22Rv1 (cell line): ENCODE results near the gene RMDN3.

Experiments
- ZFX ChIP-seq: fragments of 450-650 bp; IDR thresholded peaks from 2 replicates; pipeline ENCODE4 v1.6.1; 2017; ENCODE audit warnings: antibody characterized with exemption, borderline replicate concordance
- TF ChIP-seq, protein P1 (sequence below): fragments of 450-650 bp; IDR thresholded peaks from 2 replicates; pipeline ENCODE4 v1.5.1; 2017; ENCODE audit warnings: mild to moderate bottlenecking

DNA sequence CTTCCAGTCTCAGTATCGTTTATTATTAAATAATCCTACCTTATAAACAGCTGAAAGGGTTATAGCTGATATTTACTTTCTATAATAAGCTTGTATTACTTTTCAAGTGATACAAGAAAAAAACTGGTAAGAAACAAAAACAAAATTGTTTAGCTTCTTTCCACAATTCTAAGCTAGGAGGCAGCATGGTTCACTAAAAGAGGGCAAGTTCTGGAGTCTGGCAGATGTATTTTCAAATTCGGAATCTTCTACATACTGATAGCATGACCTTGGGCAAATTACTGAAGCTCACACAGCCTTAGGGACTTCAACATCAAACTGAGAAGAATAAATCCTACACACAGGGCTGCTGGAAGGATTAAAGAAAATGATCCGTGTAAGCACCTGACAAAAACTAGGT lies 30.1 kb upstream of the RMDN3 start:
- TF ChIP-seq, protein P1, sequence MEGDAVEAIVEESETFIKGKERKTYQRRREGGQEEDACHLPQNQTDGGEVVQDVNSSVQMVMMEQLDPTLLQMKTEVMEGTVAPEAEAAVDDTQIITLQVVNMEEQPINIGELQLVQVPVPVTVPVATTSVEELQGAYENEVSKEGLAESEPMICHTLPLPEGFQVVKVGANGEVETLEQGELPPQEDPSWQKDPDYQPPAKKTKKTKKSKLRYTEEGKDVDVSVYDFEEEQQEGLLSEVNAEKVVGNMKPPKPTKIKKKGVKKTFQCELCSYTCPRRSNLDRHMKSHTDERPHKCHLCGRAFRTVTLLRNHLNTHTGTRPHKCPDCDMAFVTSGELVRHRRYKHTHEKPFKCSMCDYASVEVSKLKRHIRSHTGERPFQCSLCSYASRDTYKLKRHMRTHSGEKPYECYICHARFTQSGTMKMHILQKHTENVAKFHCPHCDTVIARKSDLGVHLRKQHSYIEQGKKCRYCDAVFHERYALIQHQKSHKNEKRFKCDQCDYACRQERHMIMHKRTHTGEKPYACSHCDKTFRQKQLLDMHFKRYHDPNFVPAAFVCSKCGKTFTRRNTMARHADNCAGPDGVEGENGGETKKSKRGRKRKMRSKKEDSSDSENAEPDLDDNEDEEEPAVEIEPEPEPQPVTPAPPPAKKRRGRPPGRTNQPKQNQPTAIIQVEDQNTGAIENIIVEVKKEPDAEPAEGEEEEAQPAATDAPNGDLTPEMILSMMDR: no peak
- no peak for TF ChIP-seq ZFX
